NCI-H187 (cell line): Measurements from ENCODE around the gene CGRRF1.

Source experiments
- DNase-seq, 2 experiments: peaks; one replicate each; lab custom pipeline; 2025; lab: John Stamatoyannopoulos, UW

The CGRRF1 gene

GRCh38 chr14:54577977-54578376, 68.3 kb downstream of the CGRRF1 start:
- no peak for DNase-seq

GRCh38 chr14:54579621-54580020, 69.9 kb downstream of the CGRRF1 start:
- DNase-seq, result no peak

GRCh38 chr14:54580933-54581332, 71.2 kb downstream of the CGRRF1 start:
- DNase-seq, result no peak

- DNase-seq, result no peak
Measured at GRCh38 chr14:54582334-54582733, 72.6 kb downstream of the CGRRF1 start.

DNA sequence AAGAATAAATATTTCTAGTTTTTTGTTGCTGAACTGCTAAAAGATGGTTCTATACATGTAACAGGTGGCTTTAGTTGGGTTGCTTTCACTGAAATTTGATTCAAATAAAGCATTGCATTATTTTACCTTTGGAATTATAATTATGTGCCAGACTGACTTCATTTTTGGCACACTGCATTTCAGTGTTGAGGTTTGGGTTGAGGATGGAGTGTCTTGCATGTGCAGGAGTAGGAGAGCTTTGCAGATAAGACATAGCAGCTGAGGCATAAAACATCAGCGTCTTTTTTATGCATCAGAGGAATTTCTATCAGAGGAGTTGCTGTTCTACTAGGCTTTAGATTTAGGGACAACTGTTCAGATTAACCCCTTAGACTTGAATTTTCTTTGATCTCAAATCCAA, 74.4 kb downstream of the CGRRF1 start:
- DNase-seq, result no peak

- no peak for DNase-seq
Measured at GRCh38 chr14:54585214-54585613, 75.5 kb downstream of the CGRRF1 start.
